Type B pancreatic cell (in vitro differentiated cells): ENCODE data around the gene SRGAP1. TPM values are rescaled to one million over a fixed set of nuclear protein-coding genes. Genes with fewer than 3 reads are reported as not detected.

ENCODE experiments used
- DNase-seq: peaks from one replicate; pipeline ENCODE4 v3.0.0; 2021; ENCODE audit warnings: mixed read lengths; ENCODE audit not compliant: unreplicated experiment; ENCODE audit errors: extremely low spot score
- H3K27ac Mint-ChIP-seq: 2 replicates; pipeline ENCODE4 v1.8.0; 2021; ENCODE audit warnings: mild to moderate bottlenecking, mixed read lengths
- H3K27me3 Mint-ChIP-seq: 2 replicates; pipeline ENCODE4 v1.8.0; 2021; ENCODE audit warnings: mixed read lengths
- H3K36me3 Mint-ChIP-seq: 2 replicates; pipeline ENCODE4 v1.8.0; 2021; ENCODE audit warnings: mixed read lengths
- H3K4me1 Mint-ChIP-seq: one replicate; pipeline ENCODE4 v1.8.0; 2021; ENCODE audit warnings: mixed read lengths; ENCODE audit not compliant: unreplicated experiment
- H3K4me3 Mint-ChIP-seq: 2 replicates; pipeline ENCODE4 v1.8.0; 2021; ENCODE audit warnings: mild to moderate bottlenecking, mixed read lengths
- H3K9me3 Mint-ChIP-seq: 2 replicates; pipeline ENCODE4 v1.8.0; 2021; ENCODE audit warnings: mixed read lengths
- total RNA-seq: library from RNA; stranded (reverse); gene quantifications from 2 replicates; pipeline ENCODE4 v1.2.1, GENCODE V29; 2021; ENCODE audit warnings: low replicate concordance
- TF ChIP-seq, protein P1 (sequence below): fragments of 200-600 bp; sonication (generic); conservative IDR thresholded peaks from 2 replicates; pipeline ENCODE4 v1.5.0; 2021; ENCODE audit warnings: antibody characterized with exemption, mild to moderate bottlenecking

Gene SRGAP1
- total RNA-seq, 1 donor from 2014 or later, result 14.9 TPM

DNA sequence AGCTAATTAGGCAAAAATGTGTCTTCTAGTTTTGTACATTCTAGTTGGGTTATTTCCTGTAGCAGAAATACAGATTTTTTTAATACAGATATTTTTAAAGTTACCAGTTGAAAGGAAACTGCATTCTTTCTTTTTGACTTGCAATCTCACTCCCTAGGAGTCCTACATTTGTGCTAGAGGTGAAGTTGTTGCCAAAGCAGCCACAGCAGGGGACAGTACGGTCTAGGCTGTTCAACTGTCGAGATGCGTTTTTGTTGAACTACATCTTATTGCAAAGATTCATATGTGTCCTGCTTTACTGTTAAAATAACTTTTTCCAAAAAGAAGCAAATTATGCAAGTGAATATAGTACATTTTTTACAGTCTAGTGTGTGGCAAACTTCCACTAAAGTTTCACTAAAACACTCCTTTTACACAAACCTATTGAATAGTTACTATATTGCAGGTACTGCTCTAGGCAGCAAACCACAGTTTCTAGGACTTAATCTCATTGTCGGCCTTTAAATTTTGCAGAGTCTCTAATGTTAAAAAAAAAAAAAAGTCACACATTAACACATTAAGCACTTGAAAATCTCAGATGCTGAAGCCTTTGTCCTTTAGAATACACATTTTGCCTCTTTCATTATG is 30.2 kb upstream of the SRGAP1 start:
- TF ChIP-seq, protein P1, sequence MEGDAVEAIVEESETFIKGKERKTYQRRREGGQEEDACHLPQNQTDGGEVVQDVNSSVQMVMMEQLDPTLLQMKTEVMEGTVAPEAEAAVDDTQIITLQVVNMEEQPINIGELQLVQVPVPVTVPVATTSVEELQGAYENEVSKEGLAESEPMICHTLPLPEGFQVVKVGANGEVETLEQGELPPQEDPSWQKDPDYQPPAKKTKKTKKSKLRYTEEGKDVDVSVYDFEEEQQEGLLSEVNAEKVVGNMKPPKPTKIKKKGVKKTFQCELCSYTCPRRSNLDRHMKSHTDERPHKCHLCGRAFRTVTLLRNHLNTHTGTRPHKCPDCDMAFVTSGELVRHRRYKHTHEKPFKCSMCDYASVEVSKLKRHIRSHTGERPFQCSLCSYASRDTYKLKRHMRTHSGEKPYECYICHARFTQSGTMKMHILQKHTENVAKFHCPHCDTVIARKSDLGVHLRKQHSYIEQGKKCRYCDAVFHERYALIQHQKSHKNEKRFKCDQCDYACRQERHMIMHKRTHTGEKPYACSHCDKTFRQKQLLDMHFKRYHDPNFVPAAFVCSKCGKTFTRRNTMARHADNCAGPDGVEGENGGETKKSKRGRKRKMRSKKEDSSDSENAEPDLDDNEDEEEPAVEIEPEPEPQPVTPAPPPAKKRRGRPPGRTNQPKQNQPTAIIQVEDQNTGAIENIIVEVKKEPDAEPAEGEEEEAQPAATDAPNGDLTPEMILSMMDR, result no peak
- Mint-ChIP-seq H3K4me1 (no peaks in the 10 kb centered on the region), H3K36me3 (peaks cover 4% of the 10 kb centered on the region), H3K27me3 (no peaks in the 10 kb centered on the region), H3K9me3 (peaks cover 3% of the 10 kb centered on the region), H3K4me3 (no peak overlapping the region), H3K27ac (no peak overlapping the region)
- no peak for DNase-seq

DNA sequence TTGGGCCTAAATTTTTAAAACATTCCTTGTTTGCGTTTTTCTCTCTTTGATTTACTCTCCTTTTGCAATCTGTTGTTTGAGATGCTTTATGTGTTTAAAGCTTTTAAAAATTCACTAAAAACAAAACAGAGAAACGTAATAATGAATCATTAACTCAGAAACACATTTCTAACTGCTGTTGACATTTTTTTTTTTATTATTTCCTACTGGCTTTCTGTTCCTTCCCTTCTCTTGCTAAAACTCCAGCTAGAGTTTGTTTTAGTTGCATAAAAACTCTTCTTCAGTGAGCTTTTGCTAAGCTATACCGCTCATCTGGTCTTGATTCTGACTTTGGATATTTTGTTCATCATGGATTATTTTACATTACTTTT is 29.0 kb upstream of the SRGAP1 start:
- TF ChIP-seq, protein P1, result no peak
- Mint-ChIP-seq H3K4me3 (no peak overlapping the region), H3K9me3 (peaks cover 8% of the 10 kb centered on the region), H3K4me1 (no peaks in the 10 kb centered on the region), H3K27ac (no peak overlapping the region), H3K36me3 (no peaks in the 10 kb centered on the region), H3K27me3 (no peaks in the 10 kb centered on the region)
- no peak for DNase-seq

DNA sequence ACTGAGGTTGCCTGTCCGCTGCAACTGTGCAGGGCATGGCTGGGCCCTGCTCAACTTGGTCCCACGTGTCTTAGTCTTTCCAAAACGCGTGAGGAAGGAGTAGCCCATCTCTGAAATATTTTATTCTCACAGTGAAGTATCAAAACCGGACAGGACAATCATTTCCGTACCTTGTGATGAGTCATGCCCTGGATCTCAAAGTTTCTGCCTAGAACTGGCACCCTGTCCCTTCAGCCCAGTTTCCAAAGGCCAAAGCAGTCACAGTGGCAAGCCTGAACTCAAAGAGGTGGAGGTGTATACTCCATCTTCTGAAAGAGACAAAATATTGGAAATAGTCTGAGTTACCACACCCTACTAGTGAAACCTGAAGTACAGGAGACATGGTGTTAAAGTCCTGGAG is 28.5 kb upstream of the SRGAP1 start:
- Mint-ChIP-seq H3K9me3 (peaks cover 8% of the 10 kb centered on the region), H3K36me3 (no peaks in the 10 kb centered on the region), H3K27ac (no peak overlapping the region), H3K4me1 (no peaks in the 10 kb centered on the region), H3K4me3 (no peak overlapping the region), H3K27me3 (no peaks in the 10 kb centered on the region)
- TF ChIP-seq, protein P1, result no peak
- DNase-seq, result no peak

DNA sequence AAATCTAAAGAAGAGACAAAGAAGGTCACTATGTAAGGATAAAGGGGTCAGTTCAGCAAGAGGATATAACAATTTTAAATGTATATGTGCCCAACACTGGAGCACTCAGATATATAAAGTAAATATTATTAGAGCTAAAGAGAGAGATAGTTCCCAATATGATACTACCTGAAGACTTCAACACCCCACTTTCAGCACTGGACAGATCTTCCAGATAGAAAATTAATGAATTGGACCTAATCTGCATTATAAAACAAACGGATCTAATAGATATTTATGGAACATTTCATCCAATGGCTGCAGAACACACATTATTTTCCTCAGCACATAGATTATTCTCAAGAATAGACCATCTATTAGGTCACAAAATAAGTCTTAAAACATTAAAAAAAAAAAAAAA is 24.1 kb upstream of the SRGAP1 start:
- DNase-seq, result no peak
- no peak overlapping the region for H3K4me3 Mint-ChIP-seq
- H3K27me3 Mint-ChIP-seq, result no peaks in the 10 kb centered on the region
- H3K27ac Mint-ChIP-seq, result no peak overlapping the region
- TF ChIP-seq, protein P1, result no peak
- H3K4me1 Mint-ChIP-seq, result no peaks in the 10 kb centered on the region
- no peaks in the 10 kb centered on the region for H3K36me3 Mint-ChIP-seq
- H3K9me3 Mint-ChIP-seq, result peaks cover 8% of the 10 kb centered on the region

DNA sequence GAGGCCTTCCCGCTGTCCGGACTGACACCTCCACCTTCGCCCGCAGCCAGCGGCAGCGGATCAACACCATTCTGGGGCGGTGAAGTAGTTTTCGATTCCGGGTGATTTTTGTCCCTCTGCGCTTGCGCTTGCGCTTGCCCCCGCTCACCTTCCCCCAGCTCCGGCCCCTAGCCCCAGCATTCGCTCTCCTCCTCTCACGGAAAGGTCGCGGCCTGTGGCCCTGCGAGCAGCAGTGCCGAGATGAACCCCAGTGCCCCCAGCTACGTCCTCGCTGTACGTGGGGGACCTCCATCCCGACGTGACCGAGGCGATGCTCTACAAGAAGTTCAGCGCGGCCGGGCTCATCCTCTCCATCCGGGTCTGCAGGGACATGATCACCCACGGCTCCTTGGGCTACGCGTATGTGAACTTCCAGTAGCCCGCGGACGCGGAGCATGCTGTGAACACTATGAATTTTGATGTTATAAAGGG is 22.7 kb upstream of the SRGAP1 start:
- Mint-ChIP-seq H3K27me3 (no peaks in the 10 kb centered on the region), H3K27ac (no peak overlapping the region), H3K4me3 (no peak overlapping the region), H3K9me3 (peaks cover 8% of the 10 kb centered on the region), H3K36me3 (no peaks in the 10 kb centered on the region), H3K4me1 (no peaks in the 10 kb centered on the region)
- TF ChIP-seq, protein P1, result no peak
- DNase-seq, result no peak
